Neural progenitor cell (in vitro differentiated cells): ENCODE data around the gene APOC3. TPM values are rescaled to one million over a fixed set of nuclear protein-coding genes. Genes with fewer than 3 reads are reported as not detected.

Source experiments
- DNase-seq: peaks from one replicate; pipeline ENCODE4 v3.0.0-alpha.2; 2016; ENCODE audit warnings: low spot score
- H2AFZ ChIP-seq: fragments of 200-600 bp; sonication (generic); replicated peaks from 2 replicates; pipeline ENCODE4 v1.6.1; 2016; ENCODE audit warnings: antibody characterized with exemption
- H3F3A ChIP-seq: fragments of 200-600 bp; sonication (generic); 2 replicates; pipeline ENCODE4 v1.6.1; 2016; ENCODE audit warnings: antibody characterized with exemption, low read depth
- H3K27ac ChIP-seq: fragments of 200-600 bp; sonication (generic); 2 replicates; pipeline ENCODE4 v1.5.1; 2016; ENCODE audit warnings: mild to moderate bottlenecking
- H3K27me3 ChIP-seq: fragments of 200-600 bp; sonication (generic); 2 replicates; pipeline ENCODE4 v1.6.1; 2016; ENCODE audit warnings: mild to moderate bottlenecking, moderate library complexity
- H3K36me3 ChIP-seq: fragments of 200-600 bp; sonication (generic); 2 replicates; pipeline ENCODE4 v1.5.1; 2016
- H3K4me1 ChIP-seq: fragments of 200-600 bp; sonication (generic); 2 replicates; pipeline ENCODE4 v1.6.1; 2016; ENCODE audit warnings: mixed run types
- H3K4me2 ChIP-seq: fragments of 200-600 bp; sonication (generic); 2 replicates; pipeline ENCODE4 v1.6.1; 2016
- H3K4me3 ChIP-seq: fragments of 200-600 bp; sonication (generic); 2 replicates; pipeline ENCODE4 v1.5.1; 2016
- H3K79me2 ChIP-seq: fragments of 200-600 bp; sonication (generic); 2 replicates; pipeline ENCODE4 v1.6.1; 2016; ENCODE audit warnings: low read depth
- H3K9ac ChIP-seq: fragments of 200-600 bp; sonication (generic); 2 replicates; pipeline ENCODE4 v1.6.1; 2016
- H3K9me3 ChIP-seq: fragments of 200-600 bp; sonication (generic); 2 replicates; pipeline ENCODE4 v1.5.1; 2016; ENCODE audit warnings: low read depth
- H4K20me1 ChIP-seq: fragments of 200-600 bp; sonication (generic); 2 replicates; pipeline ENCODE4 v1.6.1; 2016; ENCODE audit warnings: low read depth
- H3K27ac Mint-ChIP-seq: 3 replicates; pipeline ENCODE4 v1.8.0; 2021; ENCODE audit warnings: mixed read lengths
- H3K27me3 Mint-ChIP-seq: 2 replicates; pipeline ENCODE4 v1.8.0; 2022; ENCODE audit warnings: low read depth, mild to moderate bottlenecking, inconsistent platforms, moderate library complexity, mixed read lengths; ENCODE audit not compliant: insufficient read depth
- H3K36me3 Mint-ChIP-seq: 3 replicates; pipeline ENCODE4 v1.8.0; 2021; ENCODE audit warnings: mixed read lengths
- H3K4me1 Mint-ChIP-seq: 3 replicates; pipeline ENCODE4 v1.8.0; 2021; ENCODE audit warnings: mixed read lengths
- H3K4me3 Mint-ChIP-seq: 3 replicates; pipeline ENCODE4 v1.8.0; 2021; ENCODE audit warnings: mild to moderate bottlenecking, moderate library complexity, mixed read lengths
- H3K9me3 Mint-ChIP-seq: 3 replicates; pipeline ENCODE4 v1.8.0; 2020; ENCODE audit warnings: mixed read lengths
- EZH2 ChIP-seq: fragments of 200-600 bp; sonication (generic); IDR thresholded peaks from 2 replicates; pipeline ENCODE4 v1.6.1; 2017; ENCODE audit warnings: antibody characterized with exemption, mild to moderate bottlenecking, moderate library complexity
- EZH2phosphoT487 ChIP-seq: fragments of 200-600 bp; sonication (generic); IDR thresholded peaks from 2 replicates; pipeline ENCODE4 v1.6.1; 2017; ENCODE audit warnings: antibody characterized with exemption
- total RNA-seq: library from RNA; depleted of rRNA; stranded (reverse); fragments of >200 nt; gene quantifications from 2 replicates; pipeline ENCODE4 v1.2.3, GENCODE V29; 2015; ENCODE audit warnings: low replicate concordance
- TF ChIP-seq, protein P1 (sequence below): fragments of 200-600 bp; sonication (generic); IDR thresholded peaks from 2 replicates; pipeline ENCODE4 v1.5.1; 2017; ENCODE audit warnings: antibody characterized with exemption, mild to moderate bottlenecking

The APOC3 gene
- total RNA-seq, 1 donor from 2014 or later, result not detected

DNA sequence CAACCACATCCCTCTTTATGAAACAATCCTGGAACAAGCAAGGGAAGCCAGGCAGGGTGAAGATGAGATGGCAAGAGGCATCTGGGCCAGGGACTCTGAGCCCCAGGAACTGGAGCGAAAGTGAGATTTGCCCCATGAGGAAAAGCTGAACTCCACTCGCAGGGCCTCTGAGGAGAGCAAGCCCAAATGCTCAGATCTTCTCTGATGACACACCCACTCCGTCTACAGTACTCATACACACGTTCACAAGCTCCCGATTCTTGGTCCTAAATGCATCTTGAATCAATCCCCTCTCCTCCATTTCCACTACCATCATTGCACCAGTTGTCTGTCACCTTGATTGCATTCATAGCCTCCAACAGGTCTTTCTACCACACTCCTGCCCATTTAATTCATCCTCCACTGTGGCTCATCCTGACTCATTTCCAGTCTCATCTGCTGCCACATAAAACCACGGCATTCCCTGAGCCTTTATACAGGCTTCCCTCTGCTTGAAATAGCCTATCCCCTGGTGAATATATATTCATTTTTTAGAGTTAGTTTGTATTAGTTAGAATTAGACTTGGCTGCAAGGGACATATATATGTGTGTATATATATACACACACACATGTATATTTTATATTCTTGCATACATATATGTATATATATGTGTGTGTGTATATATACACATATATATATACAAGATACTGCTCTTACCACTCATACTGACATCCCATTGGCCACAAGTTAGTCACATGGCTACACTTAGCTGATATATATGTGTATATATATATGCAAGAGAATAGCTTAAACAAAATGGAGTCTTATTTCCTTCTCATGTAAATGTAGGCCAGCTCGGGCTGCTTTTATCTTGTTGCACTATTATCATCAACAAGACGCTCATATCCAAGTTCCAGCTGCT lies 36.6 kb upstream of the APOC3 start:
- Mint-ChIP-seq H3K4me1 (peaks cover 7% of the 10 kb centered on the region), H3K27me3 (peaks cover 6% of the 10 kb centered on the region), H3K27ac (no peak overlapping the region), H3K9me3 (peaks cover 4% of the 10 kb centered on the region), H3K36me3 (no peaks in the 10 kb centered on the region), H3K4me3 (no peak overlapping the region)
- Histone ChIP-seq H3K4me3 (no peak overlapping the region), H3F3A (no peaks in the 10 kb centered on the region), H3K27ac (no peak overlapping the region), H3K4me2 (no peak overlapping the region), H3K4me1 (peaks cover 5% of the 10 kb centered on the region), H4K20me1 (no peaks in the 10 kb centered on the region), H3K9me3 (no peaks in the 10 kb centered on the region), H3K36me3 (no peaks in the 10 kb centered on the region), H3K9ac (no peak overlapping the region), H3K27me3 (peaks cover 11% of the 10 kb centered on the region), H2AFZ (no peak overlapping the region), H3K79me2 (no peaks in the 10 kb centered on the region)
- no peak for DNase-seq
- no peak for TF ChIP-seq EZH2
- TF ChIP-seq EZH2phosphoT487, result no peak
- TF ChIP-seq, protein P1, sequence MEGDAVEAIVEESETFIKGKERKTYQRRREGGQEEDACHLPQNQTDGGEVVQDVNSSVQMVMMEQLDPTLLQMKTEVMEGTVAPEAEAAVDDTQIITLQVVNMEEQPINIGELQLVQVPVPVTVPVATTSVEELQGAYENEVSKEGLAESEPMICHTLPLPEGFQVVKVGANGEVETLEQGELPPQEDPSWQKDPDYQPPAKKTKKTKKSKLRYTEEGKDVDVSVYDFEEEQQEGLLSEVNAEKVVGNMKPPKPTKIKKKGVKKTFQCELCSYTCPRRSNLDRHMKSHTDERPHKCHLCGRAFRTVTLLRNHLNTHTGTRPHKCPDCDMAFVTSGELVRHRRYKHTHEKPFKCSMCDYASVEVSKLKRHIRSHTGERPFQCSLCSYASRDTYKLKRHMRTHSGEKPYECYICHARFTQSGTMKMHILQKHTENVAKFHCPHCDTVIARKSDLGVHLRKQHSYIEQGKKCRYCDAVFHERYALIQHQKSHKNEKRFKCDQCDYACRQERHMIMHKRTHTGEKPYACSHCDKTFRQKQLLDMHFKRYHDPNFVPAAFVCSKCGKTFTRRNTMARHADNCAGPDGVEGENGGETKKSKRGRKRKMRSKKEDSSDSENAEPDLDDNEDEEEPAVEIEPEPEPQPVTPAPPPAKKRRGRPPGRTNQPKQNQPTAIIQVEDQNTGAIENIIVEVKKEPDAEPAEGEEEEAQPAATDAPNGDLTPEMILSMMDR, result no peak

GRCh38 chr11:116793772-116794097 lies 36.0 kb upstream of the APOC3 start:
- no peak overlapping the region for H2AFZ ChIP-seq
- TF ChIP-seq EZH2 (no peak), EZH2phosphoT487 (no peak)
- TF ChIP-seq, protein P1, result no peak
- H3K27ac ChIP-seq, result no peak overlapping the region

DNA sequence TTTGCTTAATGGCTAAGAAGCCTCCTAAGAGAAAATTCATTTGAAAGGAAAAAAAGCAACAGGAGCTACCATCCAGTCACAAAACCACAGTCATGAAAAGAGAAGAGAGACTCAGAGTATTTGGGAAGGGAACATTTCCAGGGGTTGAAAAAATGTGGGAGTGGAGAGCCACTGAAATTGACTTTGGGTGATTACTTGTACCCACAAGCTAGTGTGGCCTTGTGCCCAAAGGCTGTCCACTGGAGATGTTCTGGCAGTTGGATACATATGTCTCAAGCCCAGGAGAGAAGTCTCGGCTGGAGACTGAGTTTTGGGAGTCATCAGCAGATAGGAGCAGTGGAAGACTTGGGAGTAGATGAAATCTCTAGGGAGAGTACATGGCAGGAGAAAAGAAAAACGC lies 34.9 kb upstream of the APOC3 start:
- H3K4me1 ChIP-seq, result peaks cover 5% of the 10 kb centered on the region
- Mint-ChIP-seq H3K27me3 (peaks cover 6% of the 10 kb centered on the region), H3K4me1 (peaks cover 5% of the 10 kb centered on the region), H3K27ac (no peak overlapping the region), H3K9me3 (peaks cover 4% of the 10 kb centered on the region), H3K4me3 (no peak overlapping the region), H3K36me3 (no peaks in the 10 kb centered on the region)
- no peak for DNase-seq
- no peak overlapping the region for H2AFZ ChIP-seq
- TF ChIP-seq EZH2phosphoT487, result no peak
- TF ChIP-seq, protein P1, result no peak
- no peak for TF ChIP-seq EZH2
- H3K79me2 ChIP-seq, result no peaks in the 10 kb centered on the region
- no peaks in the 10 kb centered on the region for H3F3A ChIP-seq
- H4K20me1 ChIP-seq, result no peaks in the 10 kb centered on the region
- no peak overlapping the region for H3K27ac ChIP-seq
- H3K9me3 ChIP-seq, result no peaks in the 10 kb centered on the region
- peaks cover 11% of the 10 kb centered on the region for H3K27me3 ChIP-seq
- no peaks in the 10 kb centered on the region for H3K36me3 ChIP-seq
- H3K4me3 ChIP-seq, result no peak overlapping the region
- no peak overlapping the region for H3K9ac ChIP-seq
- H3K4me2 ChIP-seq, result no peak overlapping the region

More at GRCh38 chr11:116793772-116794097, 36.0 kb upstream of the APOC3 start:
- Histone ChIP-seq H3K4me2 (no peak overlapping the region), H3K27me3 (peaks cover 11% of the 10 kb centered on the region), H3K4me1 (peaks cover 5% of the 10 kb centered on the region), H3F3A (no peaks in the 10 kb centered on the region), H3K9ac (no peak overlapping the region), H3K9me3 (no peaks in the 10 kb centered on the region), H4K20me1 (no peaks in the 10 kb centered on the region), H3K36me3 (no peaks in the 10 kb centered on the region), H3K79me2 (no peaks in the 10 kb centered on the region), H3K4me3 (no peak overlapping the region)
- DNase-seq, result no peak
- H3K27ac Mint-ChIP-seq, result no peak overlapping the region
- no peaks in the 10 kb centered on the region for H3K36me3 Mint-ChIP-seq
- no peak overlapping the region for H3K4me3 Mint-ChIP-seq
- H3K4me1 Mint-ChIP-seq, result peaks cover 5% of the 10 kb centered on the region
- H3K27me3 Mint-ChIP-seq, result peaks cover 6% of the 10 kb centered on the region
- peaks cover 4% of the 10 kb centered on the region for H3K9me3 Mint-ChIP-seq
